ENCODE data around the gene PARP4.

DNA sequence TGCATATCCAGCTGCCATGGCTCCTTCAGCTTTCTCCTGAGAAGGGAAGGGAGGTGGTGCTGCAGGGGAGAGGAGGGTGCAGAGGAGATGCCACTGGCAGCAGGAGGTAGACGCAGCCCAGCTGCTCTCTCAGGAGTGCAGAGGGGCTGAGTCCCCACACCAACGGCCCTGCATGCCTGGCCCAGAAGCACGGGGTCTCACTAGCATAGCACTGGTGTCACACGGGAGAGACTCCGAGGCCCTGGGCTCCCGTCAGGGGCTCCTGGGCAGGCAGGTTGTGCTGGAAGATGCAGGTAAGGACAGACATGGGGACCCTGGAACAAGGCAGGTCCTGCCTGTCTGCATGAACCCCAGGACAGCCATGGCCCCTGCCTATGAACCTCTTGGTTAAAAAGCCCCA is 123.1 kb downstream of the PARP4 start:
- no peak for TF ChIP-seq POLR2AphosphoS5 (IDR thresholded peaks at IDR 0.05)
- TF ChIP-seq, protein P1, sequence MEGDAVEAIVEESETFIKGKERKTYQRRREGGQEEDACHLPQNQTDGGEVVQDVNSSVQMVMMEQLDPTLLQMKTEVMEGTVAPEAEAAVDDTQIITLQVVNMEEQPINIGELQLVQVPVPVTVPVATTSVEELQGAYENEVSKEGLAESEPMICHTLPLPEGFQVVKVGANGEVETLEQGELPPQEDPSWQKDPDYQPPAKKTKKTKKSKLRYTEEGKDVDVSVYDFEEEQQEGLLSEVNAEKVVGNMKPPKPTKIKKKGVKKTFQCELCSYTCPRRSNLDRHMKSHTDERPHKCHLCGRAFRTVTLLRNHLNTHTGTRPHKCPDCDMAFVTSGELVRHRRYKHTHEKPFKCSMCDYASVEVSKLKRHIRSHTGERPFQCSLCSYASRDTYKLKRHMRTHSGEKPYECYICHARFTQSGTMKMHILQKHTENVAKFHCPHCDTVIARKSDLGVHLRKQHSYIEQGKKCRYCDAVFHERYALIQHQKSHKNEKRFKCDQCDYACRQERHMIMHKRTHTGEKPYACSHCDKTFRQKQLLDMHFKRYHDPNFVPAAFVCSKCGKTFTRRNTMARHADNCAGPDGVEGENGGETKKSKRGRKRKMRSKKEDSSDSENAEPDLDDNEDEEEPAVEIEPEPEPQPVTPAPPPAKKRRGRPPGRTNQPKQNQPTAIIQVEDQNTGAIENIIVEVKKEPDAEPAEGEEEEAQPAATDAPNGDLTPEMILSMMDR (IDR thresholded peaks at IDR 0.05) = no peak
